ENCODE results near the gene ESPN. TPM values are rescaled to one million over a fixed set of nuclear protein-coding genes. Genes with fewer than 3 reads are reported as not detected.
"Not testable (repeated sequence)": the region's sequence is repeated elsewhere in the genome, so short reads cannot be mapped to it uniquely, and the experiment has no call there.

ESPN gene, protein sequence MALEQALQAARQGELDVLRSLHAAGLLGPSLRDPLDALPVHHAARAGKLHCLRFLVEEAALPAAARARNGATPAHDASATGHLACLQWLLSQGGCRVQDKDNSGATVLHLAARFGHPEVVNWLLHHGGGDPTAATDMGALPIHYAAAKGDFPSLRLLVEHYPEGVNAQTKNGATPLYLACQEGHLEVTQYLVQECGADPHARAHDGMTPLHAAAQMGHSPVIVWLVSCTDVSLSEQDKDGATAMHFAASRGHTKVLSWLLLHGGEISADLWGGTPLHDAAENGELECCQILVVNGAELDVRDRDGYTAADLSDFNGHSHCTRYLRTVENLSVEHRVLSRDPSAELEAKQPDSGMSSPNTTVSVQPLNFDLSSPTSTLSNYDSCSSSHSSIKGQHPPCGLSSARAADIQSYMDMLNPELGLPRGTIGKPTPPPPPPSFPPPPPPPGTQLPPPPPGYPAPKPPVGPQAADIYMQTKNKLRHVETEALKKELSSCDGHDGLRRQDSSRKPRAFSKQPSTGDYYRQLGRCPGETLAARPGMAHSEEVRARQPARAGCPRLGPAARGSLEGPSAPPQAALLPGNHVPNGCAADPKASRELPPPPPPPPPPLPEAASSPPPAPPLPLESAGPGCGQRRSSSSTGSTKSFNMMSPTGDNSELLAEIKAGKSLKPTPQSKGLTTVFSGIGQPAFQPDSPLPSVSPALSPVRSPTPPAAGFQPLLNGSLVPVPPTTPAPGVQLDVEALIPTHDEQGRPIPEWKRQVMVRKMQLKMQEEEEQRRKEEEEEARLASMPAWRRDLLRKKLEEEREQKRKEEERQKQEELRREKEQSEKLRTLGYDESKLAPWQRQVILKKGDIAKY
- 0.07 TPM in 1 of 2 replicates, not detected in the other for total RNA-seq (2014; rRNA removed; shearing (Covaris generic))

DNA sequence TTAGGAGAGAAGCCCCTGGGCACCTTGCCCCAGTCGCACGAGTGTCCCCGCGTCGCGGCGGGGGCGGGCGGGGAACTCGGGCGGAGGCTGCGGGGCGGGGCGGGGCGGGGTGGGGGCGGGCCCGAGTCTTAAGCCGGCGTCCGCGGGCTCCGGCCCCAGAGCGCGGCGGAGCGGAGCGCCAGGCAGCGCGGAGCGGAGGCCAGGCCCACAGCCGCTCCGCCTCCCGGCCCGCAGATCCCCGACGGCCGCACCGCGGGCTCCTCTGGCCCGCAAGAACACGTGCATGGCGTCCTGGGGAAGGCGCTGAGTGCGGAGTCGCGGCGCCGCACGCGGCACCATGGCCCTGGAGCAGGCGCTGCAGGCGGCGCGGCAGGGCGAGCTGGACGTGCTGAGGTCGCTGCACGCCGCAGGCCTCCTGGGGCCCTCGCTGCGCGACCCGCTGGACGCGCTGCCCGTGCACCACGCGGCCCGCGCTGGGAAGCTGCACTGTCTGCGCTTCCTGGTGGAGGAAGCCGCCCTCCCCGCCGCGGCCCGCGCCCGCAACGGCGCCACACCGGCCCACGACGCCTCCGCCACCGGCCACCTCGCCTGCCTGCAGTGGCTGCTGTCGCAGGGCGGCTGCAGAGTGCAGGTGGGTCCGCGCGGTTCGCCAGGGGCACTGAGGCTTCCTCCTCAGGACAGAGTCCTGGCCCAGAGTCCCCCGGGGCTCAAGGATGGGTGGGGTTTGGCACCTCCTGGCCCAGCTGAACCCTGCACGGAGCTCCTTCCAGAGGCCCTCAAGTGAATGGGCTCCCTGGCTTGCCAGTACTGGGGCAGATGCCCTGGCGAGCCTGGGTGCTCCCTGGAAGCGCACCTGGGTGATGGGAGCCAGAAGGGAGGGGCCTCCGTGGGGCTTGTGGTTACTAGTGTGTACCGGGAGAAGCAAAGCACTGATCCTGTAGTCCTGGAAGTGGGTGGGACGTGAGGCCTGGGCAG, at the start of gene ESPN:
Gene ESPN, plus strand, starts transcription at position 158 of the 975 bp plus-strand sequence. Its CDS starts 180 bp downstream, at position 338.
- in situ Hi-C loops (cut with HindIII; ENCODE audit: low sequenced_read_pairs), result no loop called here
- DNase-seq (ENCODE audit: low spot score), result no peak

DNA sequence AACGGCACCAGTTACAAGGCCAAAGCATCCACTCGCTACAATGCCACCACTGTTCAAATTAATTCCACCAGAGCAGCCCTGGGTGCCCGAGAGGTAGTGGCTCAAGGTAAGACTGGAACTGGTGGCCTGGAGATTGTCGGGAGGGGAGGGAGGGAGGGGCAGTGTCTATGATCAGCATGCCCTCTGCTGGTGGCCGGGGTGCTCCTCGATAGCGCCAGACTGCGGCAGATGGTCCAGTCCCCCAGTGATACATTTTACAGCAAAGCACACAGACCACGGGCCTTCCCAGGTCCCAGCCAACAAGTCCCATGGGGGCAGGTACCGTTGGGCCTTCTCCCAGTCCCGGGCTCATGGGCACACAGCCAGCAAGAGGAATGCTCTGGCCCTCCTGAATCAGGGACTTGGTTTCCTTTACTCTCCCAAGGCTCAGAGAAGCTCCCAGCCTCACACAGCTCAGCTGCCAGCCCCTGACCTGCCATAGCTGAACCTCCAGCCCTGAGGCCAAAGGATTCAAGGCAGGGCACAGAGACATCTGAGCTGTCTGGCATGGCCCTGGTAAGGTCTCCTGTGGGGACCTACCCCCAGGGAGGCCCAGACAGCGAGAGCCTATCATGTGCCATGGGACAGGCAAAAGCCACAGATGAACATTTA, 46.4 kb upstream of the ESPN start:
- in situ Hi-C loops (cut with HindIII; ENCODE audit: low sequenced_read_pairs), result no loop called here
- peak; percentile 29 for DNase-seq (ENCODE audit: low spot score)

DNA sequence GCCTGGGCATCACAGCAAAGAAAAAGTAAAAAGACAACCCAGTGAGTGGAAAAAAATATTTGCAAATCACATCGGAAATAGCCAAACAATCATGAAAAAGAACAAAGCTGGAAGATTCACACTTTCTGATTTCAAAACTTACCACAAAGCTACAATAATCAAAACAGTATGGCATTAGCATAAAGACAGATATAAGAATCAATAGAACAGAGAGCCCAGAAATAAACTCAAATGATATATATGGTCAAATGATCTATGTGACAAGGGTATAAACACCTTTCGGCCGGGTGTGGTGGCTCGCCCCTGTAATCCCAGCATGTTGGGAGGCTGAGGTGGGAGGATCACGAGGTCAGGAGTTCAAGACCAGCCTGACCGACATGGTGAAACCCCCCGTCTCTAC, 44.5 kb upstream of the ESPN start:
- in situ Hi-C loops (cut with HindIII; ENCODE audit: low sequenced_read_pairs), result no loop called here
- DNase-seq (ENCODE audit: low spot score), result no peak

DNA sequence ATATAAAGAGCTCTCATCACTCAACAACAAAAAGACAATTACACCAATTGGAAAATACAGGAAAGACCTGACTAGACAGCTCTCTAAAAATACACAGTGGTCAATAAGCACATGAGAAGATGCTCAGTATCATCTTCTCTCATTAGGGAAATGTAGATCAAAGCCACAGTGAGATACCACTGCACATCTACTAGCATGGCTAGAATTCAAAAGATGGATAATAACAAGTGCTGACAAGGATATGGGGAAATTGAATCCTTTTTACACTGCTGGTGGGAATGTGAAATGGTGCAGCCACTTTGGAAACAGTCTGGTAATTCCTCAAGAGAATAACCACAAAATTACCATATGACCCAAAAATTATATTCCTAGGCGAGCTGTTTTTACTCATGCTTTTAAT, 40.4 kb upstream of the ESPN start:
- in situ Hi-C loops (cut with HindIII; ENCODE audit: low sequenced_read_pairs), result no loop called here
- no peak for DNase-seq (ENCODE audit: low spot score)

DNA sequence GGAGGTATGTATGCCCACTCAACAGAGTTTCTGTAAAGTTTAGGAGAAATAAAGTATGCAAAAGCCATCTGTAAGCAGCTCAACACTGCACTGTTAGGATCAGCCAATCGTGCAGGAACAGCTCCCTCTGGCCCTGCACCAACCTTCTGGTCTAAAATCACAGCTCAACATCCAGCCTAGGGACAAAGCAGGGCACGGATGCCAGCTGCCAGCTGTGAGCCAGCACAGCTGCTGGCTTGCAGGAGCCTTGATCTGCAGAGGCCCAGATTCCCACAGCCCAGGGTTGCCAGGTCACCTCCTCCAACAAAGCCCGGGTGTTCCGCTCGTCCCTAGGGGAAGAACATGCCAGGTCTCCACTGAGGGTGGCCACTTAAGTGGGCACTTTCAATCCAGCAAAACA, 39.6 kb upstream of the ESPN start:
- in situ Hi-C loops (cut with HindIII; ENCODE audit: low sequenced_read_pairs), result no loop called here
- peak; percentile 13 for DNase-seq (ENCODE audit: low spot score)

DNA sequence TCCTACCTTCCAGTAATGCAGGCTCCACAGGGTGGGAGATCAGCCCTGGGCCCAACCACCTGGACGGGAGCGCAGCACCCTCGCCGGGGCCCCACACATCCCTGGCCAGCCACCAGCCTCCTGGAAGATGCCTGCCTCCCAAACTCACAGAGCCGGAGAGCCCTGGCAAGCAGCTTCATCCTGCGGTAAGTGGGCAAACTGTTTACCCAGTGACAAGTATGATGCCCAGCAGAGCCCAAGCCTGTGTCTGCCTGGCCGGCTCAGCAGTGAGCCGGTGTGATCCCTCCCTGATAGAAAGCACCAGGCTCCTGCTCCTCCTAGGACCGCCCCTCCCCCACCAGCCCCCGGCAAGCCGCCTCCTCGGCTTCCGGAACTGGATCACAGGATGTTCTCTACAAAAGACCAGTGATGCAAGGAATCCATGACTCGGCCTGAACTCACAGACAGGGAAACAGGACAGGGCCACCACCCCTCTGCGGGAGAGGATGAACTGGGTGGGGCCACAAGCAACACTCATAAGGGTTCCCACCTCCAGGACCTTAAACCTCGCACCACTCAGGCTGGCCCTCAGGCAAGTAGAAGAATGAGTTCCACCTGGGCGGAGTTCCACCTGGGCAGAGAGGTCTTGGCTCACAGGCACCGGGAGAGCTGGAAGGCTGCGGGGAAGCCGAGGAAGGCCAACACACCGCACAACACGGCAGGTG, 38.9 kb upstream of the ESPN start:
- in situ Hi-C loops (cut with HindIII; ENCODE audit: low sequenced_read_pairs), result no loop called here
- peak; percentile 71 for DNase-seq (ENCODE audit: low spot score)

DNA sequence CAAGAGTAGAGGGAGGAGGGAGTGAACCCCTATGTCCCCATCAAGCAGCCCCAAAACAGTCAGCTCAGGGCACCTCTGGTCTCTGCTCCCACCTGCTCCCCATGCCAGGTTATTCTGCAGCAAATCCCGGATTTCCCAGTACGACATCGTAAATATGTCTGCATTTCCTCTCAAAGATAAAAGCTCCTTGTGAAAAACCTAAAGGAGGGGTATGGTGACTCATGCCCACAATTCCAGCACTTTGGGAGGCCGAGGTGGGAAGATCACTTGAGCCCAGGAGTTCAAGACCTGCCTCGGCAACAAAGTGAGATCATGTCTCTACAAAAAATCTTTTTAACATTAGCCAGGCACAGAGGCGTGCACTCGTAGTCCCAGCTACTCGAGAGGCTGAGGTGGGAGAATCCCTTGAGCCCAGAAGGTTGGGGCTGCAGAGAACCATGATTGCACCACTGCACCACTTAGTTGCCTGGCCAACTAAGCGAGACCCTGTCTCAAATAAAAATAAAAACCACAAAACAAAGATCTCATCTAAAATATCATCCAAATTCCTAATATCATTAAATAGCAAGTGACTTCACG, 38.1 kb upstream of the ESPN start:
- in situ Hi-C loops (cut with HindIII; ENCODE audit: low sequenced_read_pairs), result no loop called here
- no peak for DNase-seq (ENCODE audit: low spot score)

DNA sequence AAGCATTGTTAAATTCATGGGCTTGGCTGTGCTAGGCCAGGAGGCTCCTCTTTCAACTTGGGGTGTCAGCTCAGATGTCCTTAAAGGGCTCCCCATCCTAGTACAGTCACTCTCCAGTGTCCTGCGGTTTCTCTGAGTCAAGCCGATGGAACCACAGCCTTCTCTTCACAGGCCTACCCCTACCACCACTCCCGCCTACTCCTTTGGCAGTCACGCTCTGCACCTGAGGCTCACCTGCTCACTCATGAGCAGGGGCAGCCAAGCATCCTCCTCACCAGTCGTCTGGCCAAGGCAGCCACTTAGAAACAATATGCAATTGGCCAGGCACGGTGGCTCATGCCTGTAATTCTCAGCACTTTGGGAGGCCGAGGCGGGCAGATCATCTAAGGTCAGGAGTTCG, 34.6 kb upstream of the ESPN start:
- no peak for DNase-seq (ENCODE audit: low spot score)
- in situ Hi-C loops (cut with HindIII; ENCODE audit: low sequenced_read_pairs), result no loop called here

DNA sequence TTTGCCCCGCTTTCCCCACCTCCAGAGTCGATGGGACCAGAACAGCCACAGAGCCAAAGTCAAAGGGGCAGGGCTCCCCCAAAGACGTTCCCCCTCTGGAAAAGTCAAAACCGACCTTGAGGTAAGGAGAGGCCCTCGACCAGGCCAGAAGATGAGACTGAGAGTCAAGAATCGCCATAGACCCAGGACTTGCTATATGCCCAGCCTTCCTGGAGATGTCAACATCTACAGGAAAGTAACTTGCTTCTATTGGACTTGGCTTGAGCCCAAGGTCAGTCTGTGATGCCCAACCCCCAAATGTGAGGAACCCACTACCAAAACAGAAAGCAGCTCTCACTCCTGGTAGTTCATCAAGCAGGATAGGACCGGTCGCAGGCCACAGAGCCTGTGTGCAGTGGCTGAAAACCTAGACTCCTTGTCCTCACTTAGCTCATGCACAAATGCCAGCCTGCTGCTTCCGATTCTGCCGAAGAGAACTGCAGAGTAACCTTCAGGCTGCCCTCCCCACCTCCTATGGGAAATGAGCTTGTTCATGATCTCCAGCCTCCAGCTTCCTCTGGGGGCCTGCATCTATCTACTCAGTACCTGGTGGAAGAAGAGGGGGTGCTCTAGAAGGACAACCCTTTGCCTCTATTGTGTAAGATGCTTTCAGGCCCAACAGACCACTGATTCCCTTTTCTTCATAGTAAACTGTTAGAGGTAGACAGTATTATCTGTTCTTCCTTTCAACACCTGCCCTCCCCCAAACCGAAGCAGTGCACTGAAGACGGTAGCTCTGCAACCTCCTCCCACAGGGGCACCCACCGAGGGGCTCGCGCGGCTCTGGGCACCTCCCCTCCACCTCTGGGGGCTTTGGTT, 32.4 kb upstream of the ESPN start:
- in situ Hi-C loops (cut with HindIII; ENCODE audit: low sequenced_read_pairs), result no loop called here
- DNase-seq (ENCODE audit: low spot score), result peak; percentile 55

DNA sequence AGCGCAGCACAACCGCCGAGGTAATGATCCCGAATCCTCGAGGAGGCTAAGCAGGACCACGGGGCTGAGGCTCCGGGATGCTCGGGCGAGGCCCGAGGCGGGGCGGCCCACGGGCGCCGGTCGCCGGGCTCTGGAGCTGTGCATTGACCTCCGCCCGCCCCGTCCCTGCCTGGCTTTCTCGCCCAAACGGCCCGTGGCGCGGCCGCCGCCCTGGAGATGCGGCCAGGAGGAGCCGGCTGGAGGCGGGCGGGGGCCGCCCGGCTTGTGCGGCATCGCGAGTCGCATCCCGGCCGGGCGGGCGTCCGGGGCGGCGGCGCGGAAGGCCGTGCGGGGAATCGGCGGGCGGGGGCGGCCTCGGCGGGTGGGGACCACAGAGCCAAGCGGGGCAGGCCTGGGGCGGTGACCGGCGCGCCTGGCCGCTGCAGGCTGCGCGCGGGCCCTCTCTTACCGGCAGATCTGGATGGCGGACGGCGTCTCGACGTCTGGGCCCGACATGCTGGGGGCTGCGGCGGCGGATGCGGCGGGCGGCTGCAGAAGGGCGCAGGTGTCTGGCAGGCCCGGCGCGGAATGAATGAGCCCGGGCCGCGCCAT, 31.7 kb upstream of the ESPN start:
- DNase-seq (ENCODE audit: low spot score), result no peak
- in situ Hi-C loops (cut with HindIII; ENCODE audit: low sequenced_read_pairs), result no loop called here

DNA sequence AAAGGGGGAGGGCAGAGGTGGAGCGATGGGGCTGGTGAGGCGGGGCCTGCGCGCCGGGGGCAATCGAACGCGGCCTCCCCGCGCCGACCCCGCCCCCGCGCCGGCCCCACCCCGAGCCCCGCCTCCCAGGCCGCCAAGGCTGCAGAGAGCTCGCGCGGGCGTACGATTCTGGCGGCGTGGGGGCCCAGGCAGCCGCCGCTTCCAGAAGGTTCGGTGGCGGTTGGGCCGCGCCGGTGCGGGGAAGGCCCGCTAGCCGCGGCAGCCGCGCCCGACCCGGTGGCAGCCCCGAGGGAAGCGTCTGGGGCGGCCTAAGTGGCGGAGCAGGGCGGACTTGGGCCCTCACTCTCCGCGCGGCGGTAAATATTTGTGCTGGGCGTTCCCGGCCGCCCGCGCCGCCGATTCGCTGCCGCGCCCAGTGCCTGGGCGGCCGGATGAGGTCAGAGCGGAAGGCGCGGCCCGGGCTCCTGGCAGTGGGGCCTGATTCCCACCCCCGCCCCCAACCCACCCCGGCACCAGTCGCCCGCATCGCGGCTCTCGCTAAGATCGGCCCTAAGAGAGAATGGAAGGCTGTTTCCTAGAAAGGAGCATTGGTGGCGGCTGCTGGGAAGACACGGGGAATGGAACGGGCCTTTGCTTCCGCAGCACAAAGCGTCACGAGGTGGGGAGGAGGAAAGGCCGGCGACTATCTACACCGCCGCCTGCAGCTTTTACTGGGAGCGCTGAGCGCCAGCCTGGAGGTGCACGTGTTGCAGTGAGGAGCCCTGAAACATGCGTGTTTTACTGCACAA, 31.0 kb upstream of the ESPN start, which contains the start of gene ACOT7:
Gene ACOT7, minus strand, starts transcription at position 368 of the 788 bp plus-strand sequence. CDS start 368 bp downstream, outside the sequence.
- in situ Hi-C loops (cut with HindIII; ENCODE audit: low sequenced_read_pairs), result no loop called here
- peak; percentile 91 for DNase-seq (ENCODE audit: low spot score)

DNA sequence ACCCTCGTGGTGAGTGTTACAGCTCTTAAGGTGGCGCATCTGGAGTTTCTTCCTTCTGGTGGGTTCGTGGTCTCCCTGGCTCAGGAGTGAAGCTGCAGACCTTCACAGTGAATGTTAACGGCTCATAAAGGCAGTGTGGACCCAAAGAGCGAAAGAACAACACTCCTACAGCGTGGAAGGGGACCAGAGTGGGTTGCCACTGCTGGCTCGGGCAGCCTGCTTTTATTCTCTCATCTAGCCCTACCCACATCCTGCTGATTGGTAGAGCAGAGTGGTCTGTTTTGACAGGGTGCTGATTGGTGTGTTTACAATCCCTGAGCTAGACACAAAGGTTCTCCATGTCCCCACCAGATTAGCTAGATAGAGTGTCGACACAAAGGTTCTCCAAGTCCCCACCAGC, 29.4 kb upstream of the ESPN start:
- in situ Hi-C loops (cut with HindIII; ENCODE audit: low sequenced_read_pairs); DNase-seq (ENCODE audit: low spot score): not testable (repeated sequence)

DNA sequence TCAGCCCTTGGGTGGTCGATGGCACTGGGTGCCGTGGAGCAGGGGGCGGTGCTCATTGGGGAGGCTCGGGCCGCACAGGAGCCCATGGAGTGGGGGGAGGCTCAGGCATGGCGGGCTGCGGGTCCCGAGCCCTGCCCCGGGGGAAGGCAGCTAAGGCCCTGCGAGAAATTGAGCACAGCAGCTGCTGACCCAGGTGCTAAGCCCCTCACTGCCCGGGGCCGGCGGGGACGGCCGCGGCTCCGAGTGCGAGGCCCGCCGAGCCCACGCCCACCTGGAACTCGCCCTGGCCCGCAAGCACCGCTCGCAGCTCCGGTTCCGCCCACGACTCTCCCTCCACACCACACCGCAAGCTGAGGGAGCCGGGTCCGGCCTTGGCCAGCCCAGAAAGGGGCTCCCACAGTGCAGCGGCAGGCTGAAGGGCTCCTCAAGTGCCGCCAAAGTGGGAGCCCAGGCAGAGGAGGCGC, 28.8 kb upstream of the ESPN start:
- in situ Hi-C loops (cut with HindIII; ENCODE audit: low sequenced_read_pairs); DNase-seq (ENCODE audit: low spot score): not testable (repeated sequence)

DNA sequence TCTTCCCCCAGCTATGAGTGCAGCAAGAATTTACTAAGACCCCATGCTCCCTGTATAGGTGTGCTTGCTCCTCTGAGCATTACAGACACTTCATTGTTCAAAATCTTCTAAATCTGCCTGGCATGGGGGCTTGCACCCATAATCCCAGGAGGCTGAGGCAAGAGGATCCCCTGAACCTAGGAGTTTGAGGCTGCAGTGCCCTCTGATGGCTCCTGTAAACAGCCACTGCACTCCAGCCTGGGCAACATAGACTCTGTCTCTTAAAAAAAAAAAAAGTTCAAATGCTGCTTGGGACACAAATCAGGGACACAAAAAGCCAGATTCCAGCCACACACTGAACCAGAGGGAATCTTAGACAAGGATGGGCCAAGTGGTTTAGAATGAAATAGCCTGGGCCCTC, 27.6 kb upstream of the ESPN start:
- in situ Hi-C loops (cut with HindIII; ENCODE audit: low sequenced_read_pairs), result no loop called here
- no peak for DNase-seq (ENCODE audit: low spot score)

DNA sequence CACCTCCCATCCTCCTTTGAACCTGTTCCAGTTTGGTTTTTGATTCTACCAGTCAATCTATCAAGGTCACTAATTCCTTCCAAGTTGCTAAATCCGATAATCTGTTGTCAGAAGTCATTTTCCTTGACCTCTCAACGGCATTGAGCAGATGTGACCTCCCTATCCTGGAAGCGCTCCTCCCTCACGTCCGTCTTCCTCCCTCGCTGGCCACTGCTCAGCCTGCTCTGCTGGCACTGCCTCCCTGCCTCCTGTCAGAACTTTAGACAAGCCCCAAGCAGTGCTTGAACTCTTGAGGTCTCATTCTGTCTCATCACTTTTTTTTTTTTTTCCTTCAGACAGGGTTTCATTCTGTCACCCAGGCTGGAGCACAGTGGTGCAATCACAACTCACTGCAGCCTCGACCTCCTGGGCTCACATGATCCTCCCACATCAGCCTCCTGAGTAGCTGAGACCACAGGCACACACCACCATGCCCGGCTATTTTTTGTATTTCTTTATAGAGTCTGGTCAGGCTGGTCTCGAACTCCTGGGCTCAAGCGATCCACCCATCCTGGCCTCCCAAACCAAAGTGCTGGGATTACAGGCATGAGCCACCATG, 26.6 kb upstream of the ESPN start:
- in situ Hi-C loops (cut with HindIII; ENCODE audit: low sequenced_read_pairs), result no loop called here
- no peak for DNase-seq (ENCODE audit: low spot score)

All from G401 (cell line).